H1 (cell line): ENCODE measurements around the gene NBEA. TPM values are rescaled to one million over a fixed set of nuclear protein-coding genes. Genes with fewer than 3 reads are reported as not detected.

Experiments used
- CTCF ChIA-PET: fragments of 300-600 bp; sonication (Branson Sonifier 250); formaldehyde crosslinking; loops from one replicate; lab custom pipeline; 2021; ENCODE audit not compliant: partially characterized antibody; lab: Charles Lee
- POLR2A ChIA-PET: fragments of 300-600 bp; sonication (Branson Sonifier 250); formaldehyde crosslinking; loops from one replicate; lab custom pipeline; 2021; ENCODE audit warnings: inconsistent platforms; ENCODE audit not compliant: partially characterized antibody; lab: Charles Lee
- DNase-seq, 2 experiments: peaks; one replicate each; pipeline versions ENCODE4 v3.0.0 to v3.0.0-alpha.2; 2010 to 2022; ENCODE audit warnings: low spot score in 2 of 2, low read depth in 1 of 2, mixed read lengths in 1 of 2
- FAIRE-seq: peaks from 2 replicates; lab custom pipeline; 2011; peaks lifted over from hg19 to GRCh38; lab: Jason Lieb, UNC
- H2AFZ ChIP-seq: 2 replicates; pipeline ENCODE4 v1.8.1; 2012; ENCODE audit warnings: low read length, inconsistent platforms
- H2AK5ac ChIP-seq: 2 replicates; pipeline ENCODE4 v1.6.1; 2013; ENCODE audit warnings: low read depth, low read length
- H2BK120ac ChIP-seq: replicated peaks from 2 replicates; pipeline ENCODE3; 2013; ENCODE audit warnings: low read depth, low read length, inconsistent platforms
- H2BK12ac ChIP-seq: 2 replicates; pipeline ENCODE4 v1.6.1; 2013; ENCODE audit warnings: low read depth, low read length
- H2BK15ac ChIP-seq: 2 replicates; pipeline ENCODE4 v1.6.1; 2013; ENCODE audit warnings: low read length
- H2BK20ac ChIP-seq: 2 replicates; pipeline ENCODE4 v1.6.1; 2013; ENCODE audit warnings: low read length
- H2BK5ac ChIP-seq: 2 replicates; pipeline ENCODE4 v1.6.1; 2013; ENCODE audit warnings: low read depth, low read length
- H3K14ac ChIP-seq: 2 replicates; pipeline ENCODE4 v1.6.1; 2013; ENCODE audit warnings: inconsistent platforms; ENCODE audit not compliant: insufficient read length
- H3K18ac ChIP-seq: 2 replicates; pipeline ENCODE4 v1.6.1; 2013; ENCODE audit warnings: low read length; ENCODE audit errors: extremely low read depth
- H3K23ac ChIP-seq: 2 replicates; pipeline ENCODE4 v1.6.1; 2013; ENCODE audit warnings: inconsistent platforms; ENCODE audit not compliant: insufficient read length
- H3K23me2 ChIP-seq: 2 replicates; pipeline ENCODE4 v1.6.1; 2013; ENCODE audit warnings: low read depth, low read length
- H3K27ac ChIP-seq: 2 replicates; pipeline ENCODE4 v1.6.1; 2011; ENCODE audit warnings: low read depth, low read length, inconsistent platforms
- H3K27me3 ChIP-seq, 4 experiments: replicated peaks in 1 of 4; 1 replicate in 1 of 4; 2 replicates in 3 of 4; pipeline versions ENCODE4 v1.6.1 to v1.8.1; 2011 to 2013; ENCODE audit warnings: low read length in 3 of 4, mild to moderate bottlenecking in 3 of 4, inconsistent platforms in 2 of 4, mixed read lengths in 2 of 4, moderate library complexity in 1 of 4; ENCODE audit not compliant: control insufficient read depth in 3 of 4, insufficient read depth in 3 of 4; ENCODE audit errors: extremely low read depth in 1 of 4
- H3K36me3 ChIP-seq, 4 experiments: 2 replicates each; pipeline versions ENCODE4 v1.6.1 to v1.8.1; 2011 to 2013; ENCODE audit warnings: mild to moderate bottlenecking in 4 of 4, low read length in 3 of 4, moderate library complexity in 2 of 4, control low read depth in 1 of 4, inconsistent platforms in 1 of 4; ENCODE audit not compliant: insufficient read depth in 4 of 4, control insufficient read depth in 2 of 4
- H3K4ac ChIP-seq: replicated peaks from 2 replicates; pipeline ENCODE3; 2013; ENCODE audit warnings: low read length, low read depth, mixed read lengths, inconsistent platforms; ENCODE audit not compliant: insufficient read length
- H3K4me1 ChIP-seq, 4 experiments: replicated peaks in 1 of 4; 1 replicate in 1 of 4; 2 replicates in 3 of 4; pipeline versions ENCODE4 v1.6.1 to v1.8.1; 2011 to 2013; ENCODE audit warnings: low read length in 3 of 4, inconsistent platforms in 2 of 4, mixed read lengths in 1 of 4; ENCODE audit not compliant: insufficient read depth in 4 of 4, control insufficient read depth in 3 of 4
- H3K4me2 ChIP-seq, 2 experiments: 2 replicates each; pipeline versions ENCODE4 v1.6.1 to v1.8.1; 2011 to 2013; ENCODE audit warnings: low read depth in 2 of 2, low read length in 2 of 2, control low read depth in 1 of 2, inconsistent platforms in 1 of 2, mild to moderate bottlenecking in 1 of 2; ENCODE audit not compliant: insufficient read depth in 1 of 2
- H3K4me3 ChIP-seq, 4 experiments: fragments of 200-600, 300-600 bp in 1 of 4; sonication (generic), shearing (Covaris generic), sonication (Bioruptor Twin) in 1 of 4; 2 replicates each; pipeline versions ENCODE4 v1.5.1 to v1.8.1; 2011 to 2016; ENCODE audit warnings: low read length in 4 of 4, low read depth in 3 of 4, control low read depth in 2 of 4, inconsistent platforms in 2 of 4, mild to moderate bottlenecking in 2 of 4, mixed read lengths in 1 of 4, moderate library complexity in 1 of 4; ENCODE audit not compliant: insufficient read depth in 2 of 4; ENCODE audit errors: extremely low read depth in 1 of 4
- H3K56ac ChIP-seq: replicated peaks from 2 replicates; pipeline ENCODE3; 2013; ENCODE audit warnings: low read depth, mild to moderate bottlenecking, mixed read lengths, low read length, inconsistent platforms; ENCODE audit not compliant: insufficient read length
- H3K79me1 ChIP-seq: 2 replicates; pipeline ENCODE4 v1.6.1; 2013; ENCODE audit warnings: low read depth, low read length, control low read depth
- H3K79me2 ChIP-seq, 2 experiments: 2 replicates each; pipeline versions ENCODE4 v1.6.1 to v1.8.1; 2012 to 2013; ENCODE audit warnings: low read length in 2 of 2, mild to moderate bottlenecking in 2 of 2, inconsistent platforms in 1 of 2; ENCODE audit not compliant: insufficient read depth in 2 of 2, control insufficient read depth in 1 of 2
- H3K9ac ChIP-seq, 4 experiments: replicated peaks in 1 of 4; 1 replicate in 1 of 4; 2 replicates in 3 of 4; pipeline versions ENCODE4 v1.6.1 to v1.8.1; 2011 to 2013; ENCODE audit warnings: low read depth in 3 of 4, low read length in 3 of 4, control low read depth in 2 of 4, mild to moderate bottlenecking in 2 of 4, moderate library complexity in 2 of 4, inconsistent platforms in 1 of 4; ENCODE audit errors: extremely low read depth in 1 of 4
- H3K9me3 ChIP-seq, 2 experiments: 2 replicates each; pipeline versions ENCODE4 v1.6.1 to v1.8.1; 2012 to 2013; ENCODE audit warnings: mild to moderate bottlenecking in 2 of 2, moderate library complexity in 2 of 2, control low read depth in 1 of 2, inconsistent platforms in 1 of 2, low read depth in 1 of 2, low read length in 1 of 2, mixed read lengths in 1 of 2; ENCODE audit not compliant: insufficient read depth in 2 of 2
- H4K20me1 ChIP-seq, 2 experiments: replicated peaks in 1 of 2; 2 replicates each; pipeline versions ENCODE3 to v1.8.1; 2011 to 2013; ENCODE audit warnings: inconsistent platforms in 2 of 2, low read length in 2 of 2, mild to moderate bottlenecking in 1 of 2; ENCODE audit not compliant: insufficient read depth in 2 of 2, control insufficient read depth in 1 of 2
- H4K5ac ChIP-seq: 2 replicates; pipeline ENCODE4 v1.6.1; 2013; ENCODE audit warnings: low read length, low read depth, mixed read lengths, inconsistent platforms; ENCODE audit not compliant: insufficient read length
- H4K8ac ChIP-seq: 2 replicates; pipeline ENCODE4 v1.8.0; 2013; ENCODE audit warnings: mild to moderate bottlenecking, moderate library complexity, low read length, inconsistent platforms; ENCODE audit not compliant: insufficient read depth; ENCODE audit errors: extremely low read depth
- H4K91ac ChIP-seq: replicated peaks from 2 replicates; pipeline ENCODE3; 2013; ENCODE audit warnings: low read length, mixed read lengths, inconsistent platforms; ENCODE audit not compliant: insufficient read length
- ASH2L ChIP-seq: fragments of 200-600, 300-600 bp; sonication (generic); IDR thresholded peaks from one replicate; pipeline ENCODE4 v1.7.1; 2017; ENCODE audit warnings: low read length
- CREB1 ChIP-seq: IDR thresholded peaks from 2 replicates; pipeline ENCODE4 v1.6.1; 2012; ENCODE audit warnings: inconsistent platforms
- GABPA ChIP-seq: IDR thresholded peaks from 2 replicates; pipeline ENCODE4 v1.6.1; 2011; ENCODE audit warnings: mild to moderate bottlenecking, low read length, moderate library complexity, borderline replicate concordance; ENCODE audit not compliant: insufficient read depth
- JUN ChIP-seq: IDR thresholded peaks from 2 replicates; pipeline ENCODE4 v1.6.1; 2011; ENCODE audit warnings: low read depth, mild to moderate bottlenecking, improper control_type of control experiment, low read length
- JUND ChIP-seq: IDR thresholded peaks from 2 replicates; pipeline ENCODE4 v1.6.1; 2011; ENCODE audit warnings: mild to moderate bottlenecking, improper control_type of control experiment, low read length
- KDM5A ChIP-seq: fragments of 200-600 bp; IDR thresholded peaks from 2 replicates; pipeline ENCODE4 v1.7.1; 2012; ENCODE audit warnings: mild to moderate bottlenecking, low read length, inconsistent platforms, mixed read lengths
- NANOG ChIP-seq: IDR thresholded peaks from 2 replicates; pipeline ENCODE4 v1.6.1; 2011; ENCODE audit warnings: low read length, low read depth, mild to moderate bottlenecking, inconsistent platforms; ENCODE audit not compliant: insufficient read depth, poor library complexity, severe bottlenecking
- POLR2AphosphoS5 ChIP-seq: IDR thresholded peaks from 2 replicates; pipeline ENCODE4 v1.6.1; 2011; ENCODE audit warnings: low read depth, low read length
- RNF2 ChIP-seq: fragments of 200-900, 300-1000 bp; sonication (generic); IDR thresholded peaks from 2 replicates; pipeline ENCODE4 v1.7.1; 2016; ENCODE audit warnings: borderline replicate concordance, low read depth, mild to moderate bottlenecking, antibody characterized with exemption, low read length; ENCODE audit not compliant: poor library complexity, severe bottlenecking; ENCODE audit errors: missing control alignments
- SP4 ChIP-seq: IDR thresholded peaks from 2 replicates; pipeline ENCODE4 v1.6.1; 2012; ENCODE audit warnings: low read length, inconsistent platforms
- TCF12 ChIP-seq: IDR thresholded peaks from 2 replicates; pipeline ENCODE4 v1.6.1; 2011; ENCODE audit warnings: low read depth, mild to moderate bottlenecking, low read length
- YY1 ChIP-seq: IDR thresholded peaks from 2 replicates; pipeline ENCODE4 v1.6.1; 2011; ENCODE audit warnings: low read depth, mild to moderate bottlenecking, low read length
- WGBS, 2 experiments: shearing (Covaris generic) in 1 of 2; methylation state at CpG; one replicate each; pipeline versions ENCODE4 v1.1.6 to v1.1.7; 2013 to 2015; ENCODE audit warnings: low lambda C conversion rate in 2 of 2, mixed read lengths in 2 of 2, inconsistent platforms in 1 of 2, low coverage in 1 of 2, missing lambda C conversion rate in 1 of 2; ENCODE audit not compliant: insufficient replicate concordance in 2 of 2, insufficient coverage in 1 of 2, insufficient read length in 1 of 2; ENCODE audit errors: extremely low coverage in 1 of 2, missing lambda C conversion rate in 1 of 2; 5-methylcytosine and 5-hydroxymethylcytosine counted together
- polyA plus RNA-seq, 7 experiments: library from polyadenylated mRNA; depleted of rRNA in 3 of 7; stranded (reverse) in 5 of 7; unstranded in 2 of 7; fragments of >200 nt in 5 of 7; fragments of 200-250 nt in 2 of 7; gene quantifications; 1 replicate in 5 of 7; 2 replicates in 1 of 7; 4 replicates in 1 of 7; pipeline versions ENCODE4 v1.2.1 to v1.2.3, GENCODE V29; 2011 to 2013; ENCODE audit warnings: missing spikeins in 2 of 7, mixed read lengths in 2 of 7
- total RNA-seq: library from RNA; stranded (reverse); fragmentation: NEBNext Ultra II Directional; extraction: Animal tissue kit (Norgen Biotek cat#: 25700); gene quantifications from 2 replicates; pipeline ENCODE4 v1.2.1, GENCODE V29; 2021
- TF ChIP-seq, protein P1 (sequence below): IDR thresholded peaks from 2 replicates; pipeline ENCODE4 v1.6.1; 2012; ENCODE audit warnings: inconsistent platforms

NBEA gene
- total and polyA plus RNA-seq, 2 of the 8 experiments (the other 6 are each of a cell fraction or from before 2014, with no cell fraction given) = 14.2 to 21.5 TPM

DNA sequence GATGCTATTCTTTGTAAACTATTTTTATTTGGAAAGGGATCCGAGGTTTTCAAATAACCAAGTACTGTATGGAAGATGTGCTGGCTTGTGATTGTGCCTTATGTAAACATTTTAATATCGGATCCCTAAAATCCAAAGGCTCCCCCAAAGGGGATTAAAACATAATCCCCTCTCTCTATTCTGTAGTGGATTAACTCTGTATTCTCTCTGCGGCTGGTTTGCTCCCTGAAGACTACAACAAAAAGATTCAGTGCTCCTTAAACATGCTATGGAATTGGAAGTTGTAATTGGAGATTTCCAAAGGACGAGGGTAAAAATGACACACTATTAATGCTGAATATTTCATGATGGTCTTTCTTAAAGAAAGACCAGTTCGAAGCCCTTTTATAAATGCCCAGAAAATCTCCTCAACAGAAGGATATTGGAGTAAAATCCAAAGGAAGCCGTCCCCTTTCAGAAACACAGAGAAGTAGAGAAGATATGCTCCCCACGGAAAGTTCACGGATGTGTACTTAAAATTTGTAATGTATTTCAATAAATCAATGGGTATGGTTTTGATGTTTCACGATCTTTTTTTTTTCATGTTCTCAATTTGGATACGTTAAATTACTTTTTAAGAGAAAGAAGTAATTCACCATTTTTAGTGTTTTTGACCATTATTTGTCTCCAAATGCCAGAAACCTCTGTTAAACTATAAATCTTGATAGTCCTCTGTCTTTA lies 527.9 kb downstream of the NBEA start:
- Histone ChIP-seq H4K5ac (no peak overlapping the region), H2BK20ac (no peak overlapping the region), H2AFZ (no peak overlapping the region), H3K4me2 (peak overlapping the region; percentile 83 to 94), H3K79me1 (no peaks in the 10 kb centered on the region), H4K20me1 (peaks cover 11 to 12% of the 10 kb centered on the region in 2 experiments), H4K91ac (no peak overlapping the region), H2AK5ac (no peak overlapping the region), H3K23me2 (peaks cover 9% of the 10 kb centered on the region), H3K27ac (no peak overlapping the region), H3K4me3 (peak overlapping the region in 2 of 4 experiments; percentile 60 to 78; a peak in 3 of 8 replicates), H3K18ac (no peak overlapping the region), H3K14ac (no peak overlapping the region), H3K56ac (no peak overlapping the region), H2BK5ac (no peak overlapping the region), H3K23ac (no peak overlapping the region), H3K4me1 (peaks cover 4 to 15% (median 9%) of the 10 kb centered on the region in 4 experiments), H2BK12ac (no peak overlapping the region), H3K4ac (no peak overlapping the region), H3K27me3 (peaks cover 19 to 42% (median 33%) of the 10 kb centered on the region in 4 experiments), H3K79me2 (no peaks in the 10 kb centered on the region), H3K9ac (no peak overlapping the region), H3K36me3 (no peaks in the 10 kb centered on the region), H2BK120ac (no peak overlapping the region), H4K8ac (no peak overlapping the region), H3K9me3 (no peaks in the 10 kb centered on the region), H2BK15ac (no peak overlapping the region)
- CTCF ChIA-PET = no interaction called here
- POLR2A ChIA-PET = no interaction called here
- WGBS, 2 experiments = 50% methylated on average over 10 of the region's 10 CpGs; no CpG with 5 or more reads in 1 of the 2 experiments
- FAIRE-seq (no peak), DNase-seq (no peak)
- TF ChIP-seq, protein P1, sequence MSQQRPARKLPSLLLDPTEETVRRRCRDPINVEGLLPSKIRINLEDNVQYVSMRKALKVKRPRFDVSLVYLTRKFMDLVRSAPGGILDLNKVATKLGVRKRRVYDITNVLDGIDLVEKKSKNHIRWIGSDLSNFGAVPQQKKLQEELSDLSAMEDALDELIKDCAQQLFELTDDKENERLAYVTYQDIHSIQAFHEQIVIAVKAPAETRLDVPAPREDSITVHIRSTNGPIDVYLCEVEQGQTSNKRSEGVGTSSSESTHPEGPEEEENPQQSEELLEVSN = no peak
- no peak for TF ChIP-seq YY1
- TF ChIP-seq CREB1 = no peak
- TF ChIP-seq JUN = no peak
- TF ChIP-seq SP4 = no peak
- TF ChIP-seq RNF2 = no peak
- TF ChIP-seq KDM5A = no peak
- no peak for TF ChIP-seq POLR2AphosphoS5
- TF ChIP-seq JUND = no peak
- TF ChIP-seq TCF12 = no peak
- no peak for TF ChIP-seq NANOG
- no peak for TF ChIP-seq ASH2L
- no peak for TF ChIP-seq GABPA
